HepG2 (cell line): ENCODE measurements around the gene GARIN5A. TPM values are rescaled to one million over a fixed set of nuclear protein-coding genes. Genes with fewer than 3 reads are reported as not detected.

Experiments
- PAX8 ChIP-seq: sonication (generic); formaldehyde crosslinking; IDR thresholded peaks from 2 replicates; pipeline ENCODE4 v1.8.0; 2022; ENCODE audit warnings: mild to moderate bottlenecking, missing genetic modification reagents, borderline replicate concordance
- PHF5A ChIP-seq: IDR thresholded peaks from one replicate; pipeline ENCODE4 v1.6.1; 2018; ENCODE audit warnings: low read depth, missing genetic modification reagents; ENCODE audit not compliant: unreplicated experiment
- THAP9 ChIP-seq: sonication (generic); formaldehyde crosslinking; IDR thresholded peaks from 2 replicates; pipeline ENCODE4; 2020; ENCODE audit warnings: missing genetic modification reagents, mild to moderate bottlenecking, borderline replicate concordance
- ZBTB2 ChIP-seq: sonication (generic); formaldehyde crosslinking; IDR thresholded peaks from 2 replicates; pipeline ENCODE4 v1.8.0; 2022; ENCODE audit warnings: low read depth, missing genetic modification reagents
- ZNF17 ChIP-seq: sonication (generic); formaldehyde crosslinking; IDR thresholded peaks from 2 replicates; pipeline ENCODE4 v1.5.0; 2020; ENCODE audit warnings: mild to moderate bottlenecking, missing genetic modification reagents
- ZNF619 ChIP-seq: sonication (generic); formaldehyde crosslinking; IDR thresholded peaks from 2 replicates; pipeline ENCODE4 v1.4.0; 2020; ENCODE audit warnings: mild to moderate bottlenecking, missing genetic modification reagents
- ZNF687 ChIP-seq: sonication (generic); formaldehyde crosslinking; IDR thresholded peaks from 2 replicates; pipeline ENCODE4 v1.5.1; 2020; ENCODE audit warnings: mild to moderate bottlenecking, missing genetic modification reagents, moderate library complexity
- ZNF773 ChIP-seq: sonication (generic); formaldehyde crosslinking; IDR thresholded peaks from 2 replicates; pipeline ENCODE4 v1.4.0; 2020; ENCODE audit warnings: missing genetic modification reagents, borderline replicate concordance
- polyA plus RNA-seq, 8 experiments: library from polyadenylated mRNA; depleted of rRNA in 3 of 8; stranded (reverse) in 7 of 8; unstranded in 1 of 8; fragments of >200 nt; fragmentation: Illumina TruSeq in 4 of 8; extraction: Trizol in 4 of 8; gene quantifications; 2 replicates each; pipeline versions ENCODE4 v1.2.1 to v1.2.3, GENCODE V29; 2011 to 2016; ENCODE audit warnings: low read depth in 4 of 8, missing spikeins in 1 of 8, mixed read lengths in 1 of 8; ENCODE audit not compliant: insufficient read depth in 1 of 8
- total RNA-seq, 5 experiments: library from RNA; depleted of rRNA; stranded (reverse); fragments of >200 nt; fragmentation: Illumina TruSeq; extraction: Trizol; gene quantifications; 2 replicates each; pipeline ENCODE4 v1.2.3, GENCODE V29; 2016; ENCODE audit warnings: low read depth in 1 of 5

GARIN5A gene
- total and polyA plus RNA-seq, 2 of the 13 experiments (the other 11 are each of a cell fraction or from before 2014, with no cell fraction given): not detected

GRCh38 chr19:50475736-50476223 is 868 bp downstream of the GARIN5A start (continued):
- TF ChIP-seq ZNF687 (no peak), PAX8 (CRISPR knock-in tag) (no peak), PHF5A (CRISPR knock-in tag) (no peak), ZNF17 (CRISPR knock-in tag) (no peak), ZNF619 (no peak), ZNF773 (CRISPR knock-in tag) (no peak), THAP9 (no peak), ZBTB2 (no peak)
